Liver (tissue), 2 donors: ENCODE measurements around the gene CD19.
"Not testable (repeated sequence)": the region's sequence is repeated elsewhere in the genome, so short reads cannot be mapped to it uniquely, and the experiment has no call there.

ENCODE experiments used
- CTCF ChIP-seq: fragments of 150-350 bp; IDR thresholded peaks from 2 replicates; pipeline ENCODE4 v1.5.1; 2017; ENCODE audit warnings: improper control_type of control experiment, low read depth, low read length; ENCODE audit not compliant: missing input control
- MAX ChIP-seq: IDR thresholded peaks from 2 replicates; pipeline ENCODE4 v1.6.1; 2016; ENCODE audit warnings: antibody characterized with exemption
- donor health status: healthy.

DNA sequence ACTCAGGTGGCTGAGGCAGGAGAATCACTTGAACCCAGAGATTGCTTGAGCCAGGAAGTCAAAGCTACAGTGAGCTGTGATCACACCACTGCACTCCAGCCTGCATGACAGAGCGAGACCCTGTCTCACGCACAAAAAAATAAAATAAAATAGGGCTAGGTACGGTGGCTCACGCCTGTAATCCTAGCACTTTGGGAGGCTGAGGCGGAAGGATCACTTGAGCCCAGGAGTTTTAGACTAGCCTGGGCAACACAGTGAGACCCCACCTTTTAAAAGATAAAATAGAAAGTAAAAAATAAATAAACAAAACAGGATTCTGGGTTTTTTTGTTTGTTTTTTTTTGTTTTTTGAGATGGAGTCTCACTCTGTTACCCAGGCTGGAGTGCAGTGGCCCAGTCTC is 41.4 kb upstream of the CD19 start:
- TF ChIP-seq CTCF, MAX: not testable (repeated sequence)
